HuH-7 (cell line): ENCODE data around the gene UNC13D.
A peak's percentile ranks its signal among the peaks of the same experiment; 100 is the strongest.
"Not testable (repeated sequence)": the region's sequence is repeated elsewhere in the genome, so short reads cannot be mapped to it uniquely, and the experiment has no call there.

ENCODE experiments used
- DNase-seq: peaks from one replicate; pipeline ENCODE4 v3.0.0; 2011; ENCODE audit warnings: low spot score

UNC13D gene

GRCh38 chr17:75874323-75875181, 30.3 kb upstream of the UNC13D start:
- no peak for DNase-seq

GRCh38 chr17:75873587-75874322, 29.6 kb upstream of the UNC13D start:
- no peak for DNase-seq

GRCh38 chr17:75872434-75873351, 28.5 kb upstream of the UNC13D start:
- DNase-seq: peak; percentile 75

GRCh38 chr17:75870228-75870627, 26.0 kb upstream of the UNC13D start:
- DNase-seq: not testable (repeated sequence)

GRCh38 chr17:75869282-75870141, 25.3 kb upstream of the UNC13D start:
- DNase-seq: peak; percentile 68

GRCh38 chr17:75868730-75869281, 24.6 kb upstream of the UNC13D start:
- DNase-seq: not testable (repeated sequence)

- DNase-seq: not testable (repeated sequence)
Observed at GRCh38 chr17:75865404-75866188, 21.4 kb upstream of the UNC13D start.

- not testable (repeated sequence) for DNase-seq
Observed at GRCh38 chr17:75864887-75865286, 20.7 kb upstream of the UNC13D start.

GRCh38 chr17:75864448-75864871, 20.3 kb upstream of the UNC13D start:
- DNase-seq: no peak

GRCh38 chr17:75861927-75862317, 17.7 kb upstream of the UNC13D start:
- DNase-seq: no peak

GRCh38 chr17:75859358-75859757, 15.2 kb upstream of the UNC13D start:
- DNase-seq: not testable (repeated sequence)

- peak; percentile 70 for DNase-seq
Observed at GRCh38 chr17:75856062-75856756, 12.0 kb upstream of the UNC13D start.

- DNase-seq: peak; percentile 99
Observed at GRCh38 chr17:75855310-75856061, 11.3 kb upstream of the UNC13D start, which contains the start of gene WBP2. Gene WBP2 (minus strand): TSS chr17:75855335. CDS start chr17:75855297, 38 bp downstream.

- DNase-seq: peak; percentile 76
Observed at GRCh38 chr17:75854881-75855309, 10.7 kb upstream of the UNC13D start.

- DNase-seq: no peak
Observed at GRCh38 chr17:75854101-75854748, 10.0 kb upstream of the UNC13D start.

GRCh38 chr17:75853433-75853832, 9.2 kb upstream of the UNC13D start:
- no peak for DNase-seq

- not testable (repeated sequence) for DNase-seq
Observed at GRCh38 chr17:75851693-75851991, 7.4 kb upstream of the UNC13D start.
